Measurements from ENCODE around the gene HGS.

The HGS gene

GRCh38 chr17:81685108-81685507 is 1.3 kb downstream of the HGS start:
- DNase-seq (ENCODE audit: low read depth in 2 of 2): no peak

DNA sequence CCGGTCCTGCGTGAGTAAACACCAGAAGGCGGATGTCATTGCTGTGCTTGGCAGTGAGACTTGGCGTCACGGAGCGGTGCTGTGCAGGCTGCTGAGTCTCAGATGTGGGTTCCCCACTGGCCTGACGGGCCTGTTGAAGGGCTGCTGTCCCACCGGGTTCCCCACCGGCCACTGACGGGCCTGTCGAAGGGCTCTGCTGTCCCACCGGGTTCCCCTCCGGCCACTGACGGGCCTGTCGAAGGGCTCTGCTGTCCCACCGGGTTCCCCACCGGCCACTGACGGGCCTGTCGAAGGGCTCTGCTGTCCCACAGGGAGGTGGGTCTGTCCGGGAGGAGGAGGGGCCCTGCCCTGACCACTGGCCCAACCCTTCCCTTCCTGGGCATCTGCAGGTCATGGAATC is 2.8 kb downstream of the HGS start:
- no peak for DNase-seq (ENCODE audit: low read depth in 2 of 2)

DNA sequence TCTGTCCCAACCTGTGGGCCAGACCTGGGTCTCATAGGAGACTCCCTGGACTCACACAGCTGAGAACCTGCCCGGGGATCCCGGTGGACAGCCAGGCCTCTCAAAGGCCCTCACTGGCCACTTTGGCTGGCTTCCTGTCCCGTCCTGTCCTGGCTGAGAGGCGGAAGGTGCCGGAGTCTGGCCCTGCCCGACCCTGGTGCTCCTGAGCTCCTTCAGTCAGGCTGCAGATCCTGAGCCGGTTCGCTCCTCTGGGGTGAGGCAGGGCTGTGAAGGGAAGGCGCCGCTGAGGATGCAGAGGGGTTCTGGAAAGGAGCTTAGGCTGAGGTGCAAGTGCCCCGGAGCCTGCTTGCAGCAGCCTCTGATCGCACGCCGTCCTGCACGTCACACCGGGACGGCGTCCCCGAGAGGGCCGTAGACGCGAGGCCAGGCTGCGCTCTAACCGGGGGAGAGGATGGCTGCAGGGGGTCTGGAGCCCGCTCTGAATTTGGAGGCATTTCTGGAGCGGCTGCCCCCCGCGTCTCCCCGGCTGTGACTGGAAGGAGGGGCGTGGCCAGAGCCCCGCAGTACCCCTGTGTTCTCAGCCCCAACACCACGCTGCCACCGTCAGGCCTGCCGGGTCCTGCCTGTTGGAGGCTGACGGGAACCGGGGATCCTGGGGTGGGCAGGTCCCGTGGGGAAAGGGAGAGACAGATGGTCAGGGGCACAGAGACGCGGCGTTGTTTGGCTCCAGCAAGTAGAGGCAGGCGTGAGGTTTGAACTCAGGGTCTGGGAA is 4.1 kb downstream of the HGS start:
- no peak for DNase-seq (ENCODE audit: low read depth in 2 of 2)

- no peak for DNase-seq (ENCODE audit: low read depth in 2 of 2)
Measured at GRCh38 chr17:81688616-81689015, 4.8 kb downstream of the HGS start.

- no peak for DNase-seq (ENCODE audit: low read depth in 2 of 2)
Measured at GRCh38 chr17:81690066-81690465, 6.3 kb downstream of the HGS start.

- no peak for DNase-seq (ENCODE audit: low read depth in 2 of 2)
Measured at GRCh38 chr17:81690549-81690948, 6.7 kb downstream of the HGS start.

DNA sequence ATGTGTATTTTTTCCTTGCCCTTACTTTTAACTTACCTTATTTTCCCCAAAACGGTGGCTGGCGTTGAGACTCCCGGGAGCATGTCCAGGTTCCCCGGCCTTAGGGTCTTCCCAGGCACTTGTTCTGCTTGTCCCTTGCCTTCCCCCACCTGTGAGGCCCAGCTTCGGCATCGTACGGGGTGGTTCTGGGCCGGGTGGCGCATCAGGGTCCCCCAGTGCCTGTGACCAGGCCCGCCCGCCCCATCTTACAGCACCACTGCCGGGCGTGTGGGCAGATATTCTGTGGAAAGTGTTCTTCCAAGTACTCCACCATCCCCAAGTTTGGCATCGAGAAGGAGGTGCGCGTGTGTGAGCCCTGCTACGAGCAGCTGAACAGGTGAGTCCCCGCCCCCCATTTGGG is 7.4 kb downstream of the HGS start:
- DNase-seq (ENCODE audit: low read depth in 2 of 2): no peak

GRCh38 chr17:81691608-81692007 is 7.8 kb downstream of the HGS start:
- DNase-seq (ENCODE audit: low read depth in 2 of 2): no peak

- no peak for DNase-seq (ENCODE audit: low read depth in 2 of 2)
Measured at GRCh38 chr17:81693509-81694210, 9.8 kb downstream of the HGS start.

GRCh38 chr17:81694810-81695209 is 11.0 kb downstream of the HGS start:
- no peak for DNase-seq (ENCODE audit: low read depth in 2 of 2)

- no peak for DNase-seq (ENCODE audit: low read depth in 2 of 2)
Measured at GRCh38 chr17:81695211-81695610, 11.4 kb downstream of the HGS start.

GRCh38 chr17:81695801-81696200 is 12.0 kb downstream of the HGS start:
- DNase-seq (ENCODE audit: low read depth in 2 of 2): no peak

- no peak for DNase-seq (ENCODE audit: low read depth in 2 of 2)
Measured at GRCh38 chr17:81696218-81696941, 12.6 kb downstream of the HGS start.

- no peak for DNase-seq (ENCODE audit: low read depth in 2 of 2)
Measured at GRCh38 chr17:81697261-81698044, 13.6 kb downstream of the HGS start.

GRCh38 chr17:81700353-81701287 is 16.8 kb downstream of the HGS start:
- no peak for DNase-seq (ENCODE audit: low read depth in 2 of 2)

GRCh38 chr17:81701288-81702071 is 17.7 kb downstream of the HGS start:
- DNase-seq (ENCODE audit: low read depth in 2 of 2): no peak

DNA sequence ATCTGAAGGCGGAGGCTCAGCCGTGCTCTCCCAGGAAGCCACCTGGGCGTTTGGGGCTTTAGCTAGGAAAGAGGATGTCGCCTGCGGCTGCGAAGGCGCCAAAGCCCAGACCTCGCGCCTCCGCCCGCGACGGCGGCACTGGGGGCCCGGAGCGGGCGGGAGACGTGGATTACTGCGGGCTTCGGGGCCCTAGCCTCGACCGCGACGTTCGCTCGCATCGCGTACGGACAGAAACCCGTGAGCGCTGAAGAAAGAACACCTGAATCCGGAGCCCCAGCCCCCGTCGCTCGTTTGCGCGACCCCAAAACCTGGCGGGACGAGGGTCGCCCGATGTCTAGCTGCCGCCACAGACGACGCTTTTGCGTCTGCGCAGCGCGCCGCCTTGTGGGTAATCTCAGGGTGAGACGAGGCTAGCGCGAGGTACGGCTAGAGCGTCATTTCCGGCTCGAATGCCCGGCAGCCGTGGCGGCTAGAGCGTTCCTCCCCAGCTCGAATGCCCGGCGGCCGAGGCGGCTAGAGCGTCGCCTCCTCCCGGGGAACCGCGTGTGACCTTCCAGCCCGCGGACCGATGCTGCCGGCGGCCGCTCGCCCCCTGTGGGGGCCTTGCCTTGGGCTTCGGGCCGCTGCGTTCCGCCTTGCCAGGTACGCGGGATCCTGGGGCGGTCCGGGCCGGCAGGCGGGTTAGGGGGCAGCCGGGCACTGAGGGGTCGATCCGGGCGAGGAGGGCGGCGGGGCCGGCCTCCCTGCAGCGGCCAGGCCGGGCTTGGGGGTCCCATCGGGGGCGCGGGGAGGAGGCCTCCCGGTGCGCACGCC is 19.3 kb downstream of the HGS start, which contains the start of gene MRPL12:
MRPL12 (plus strand) TSS at position 434 of the 813 bp plus-strand sequence; CDS start at position 569, 135 bp downstream.
- peak; percentile 68 to 77 for DNase-seq (ENCODE audit: low read depth in 2 of 2)

GRCh38 chr17:81703747-81704654 is 20.2 kb downstream of the HGS start:
- DNase-seq (ENCODE audit: low read depth in 2 of 2): no peak
